Thymus (tissue), 11 donors: ENCODE measurements around the gene PCDHB13. TPM values are rescaled to one million over a fixed set of nuclear protein-coding genes. Genes with fewer than 3 reads are reported as not detected.
"Not testable (repeated sequence)": the region's sequence is repeated elsewhere in the genome, so short reads cannot be mapped to it uniquely, and the experiment has no call there.

Experiments
- DNase-seq, 9 donors: peaks; one replicate each; pipeline ENCODE4 v3.0.0-alpha.2; 2013; ENCODE audit warnings: low spot score in 9 of 9, low read depth in 6 of 9, missing footprints in 1 of 9
- H3K27ac ChIP-seq, 2 donors: one replicate each; pipeline ENCODE4 v1.5.1; 2013; ENCODE audit warnings: control low read depth in 1 of 2, low read depth in 1 of 2, low read length in 1 of 2, mild to moderate bottlenecking in 1 of 2, moderate library complexity in 1 of 2
- H3K27me3 ChIP-seq, 2 donors: one replicate each; pipeline ENCODE4 v1.5.1; 2013; ENCODE audit warnings: low read length in 1 of 2; ENCODE audit not compliant: control insufficient read depth in 2 of 2, insufficient read depth in 1 of 2
- H3K36me3 ChIP-seq, 2 donors: one replicate each; pipeline ENCODE4 v1.5.1; 2013; ENCODE audit warnings: low read length in 1 of 2, mild to moderate bottlenecking in 1 of 2, moderate library complexity in 1 of 2; ENCODE audit not compliant: control insufficient read depth in 2 of 2, insufficient read depth in 2 of 2
- H3K4me1 ChIP-seq, 2 donors: one replicate each; pipeline ENCODE4 v1.5.1; 2013; ENCODE audit warnings: low read length in 2 of 2; ENCODE audit not compliant: control insufficient read depth in 2 of 2, insufficient read depth in 2 of 2
- H3K4me3 ChIP-seq, 2 donors: one replicate each; pipeline ENCODE4 v1.5.1; 2013; ENCODE audit warnings: low read length in 2 of 2, control low read depth in 1 of 2, mild to moderate bottlenecking in 1 of 2
- H3K9me3 ChIP-seq, 2 donors: one replicate each; pipeline ENCODE4 v1.5.1; 2013; ENCODE audit warnings: low read length in 1 of 2, mild to moderate bottlenecking in 1 of 2; ENCODE audit not compliant: control insufficient read depth in 2 of 2, insufficient read depth in 1 of 2
- WGBS: extraction: QIAGEN DNeasy Blood & Tissue Kit; methylation state at CpG from one replicate; pipeline ENCODE4 v1.1.7; 2013; 5-methylcytosine and 5-hydroxymethylcytosine counted together
- polyA plus RNA-seq: library from polyadenylated mRNA; stranded (reverse); fragments of 200-250 nt; gene quantifications from one replicate; pipeline ENCODE4 v1.2.3, GENCODE V29; 2013
- total RNA-seq: library from RNA; stranded (reverse); fragments of 120-200 nt; gene quantifications from one replicate; pipeline ENCODE4 v1.2.4, GENCODE V29; 2013
- donor health status: healthy.

Gene PCDHB13
- total and polyA plus RNA-seq, 2 donors, result 0.14 to 0.27 TPM

GRCh38 chr5:141199359-141200235, 14.1 kb upstream of the PCDHB13 start, which contains the start of gene PCDHB11:
TSS of gene PCDHB11 (plus strand) at chr5:141199627. CDS start at chr5:141199775, 148 bp downstream.
- no peak for DNase-seq
- H3K36me3 ChIP-seq, result no peaks in the 10 kb centered on the region
- H3K9me3 ChIP-seq, result peaks cover 0 to 4% of the 10 kb centered on the region in 2 donors
- no peak within 1 kb of the TSS for H3K4me3 ChIP-seq
- H3K27ac ChIP-seq, result no peak within 1 kb of the TSS
- WGBS, result 43% methylated on average over 21 of the region's 21 CpGs
- no peaks in the 10 kb centered on the region for H3K4me1 ChIP-seq
- H3K27me3 ChIP-seq, result peaks cover 0 to 19% of the 10 kb centered on the region in 2 donors

DNA sequence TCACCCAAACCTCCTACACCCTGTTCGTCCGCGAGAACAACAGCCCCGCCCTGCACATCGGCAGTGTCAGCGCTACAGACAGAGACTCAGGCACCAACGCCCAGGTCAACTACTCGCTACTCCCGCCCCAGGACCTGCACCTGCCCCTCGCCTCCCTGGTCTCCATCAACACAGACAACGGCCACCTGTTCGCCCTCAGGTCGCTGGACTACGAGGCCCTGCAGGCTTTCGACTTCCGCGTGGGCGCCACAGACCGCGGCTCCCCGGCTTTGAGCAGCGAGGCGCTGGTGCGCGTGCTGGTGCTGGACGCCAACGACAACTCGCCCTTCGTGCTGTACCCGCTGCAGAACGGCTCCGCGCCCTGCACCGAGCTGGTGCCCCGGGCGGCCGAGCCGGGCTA, 12.6 kb upstream of the PCDHB13 start:
- H3K27me3 ChIP-seq, result peaks cover 0 to 18% of the 10 kb centered on the region in 2 donors
- H3K4me3 ChIP-seq, H3K9me3 ChIP-seq, H3K4me1 ChIP-seq, H3K36me3 ChIP-seq, DNase-seq, H3K27ac ChIP-seq: not testable (repeated sequence)
- 37% methylated on average over 26 of the region's 38 CpGs for WGBS

- not testable (repeated sequence) for DNase-seq, H3K27ac ChIP-seq, H3K9me3 ChIP-seq, H3K4me1 ChIP-seq, H3K4me3 ChIP-seq, H3K36me3 ChIP-seq
- peaks cover 0 to 18% of the 10 kb centered on the region in 2 donors for H3K27me3 ChIP-seq
- WGBS, result 41% methylated on average over 28 of the region's 35 CpGs
These were observed 12.1 kb upstream of the PCDHB13 start for GRCh38 chr5:141201646-141202045.

DNA sequence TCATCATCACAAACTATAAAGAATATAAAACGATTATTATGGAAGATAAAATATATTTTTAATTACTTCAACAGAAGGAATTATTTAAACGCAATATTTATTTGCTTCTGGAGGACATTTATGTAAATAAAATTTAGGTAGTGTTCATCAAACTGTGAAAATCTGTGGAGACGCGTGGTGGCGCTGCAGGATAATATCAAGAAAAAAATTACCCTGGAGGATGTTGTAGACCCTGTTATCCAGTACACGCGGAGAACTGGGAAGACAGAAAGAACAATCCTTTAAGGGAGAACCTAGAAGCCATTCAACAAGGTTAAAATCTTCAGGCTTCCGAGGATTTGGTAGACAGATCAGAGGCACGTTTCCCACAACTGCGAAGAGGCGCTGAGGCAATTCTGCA, 5.2 kb upstream of the PCDHB13 start, which contains the start of gene PCDHB12:
TSS of gene PCDHB12 (plus strand) at position 242 of the 400 bp plus-strand sequence. CDS start 189 bp downstream, outside the sequence.
- peaks cover 0 to 4% of the 10 kb centered on the region in 2 donors for H3K9me3 ChIP-seq
- H3K27ac ChIP-seq, result no peak within 1 kb of the TSS
- WGBS, result 20% methylated on average over 11 of the region's 11 CpGs
- no peak within 1 kb of the TSS for H3K4me3 ChIP-seq
- peaks cover 0 to 21% of the 10 kb centered on the region in 2 donors for H3K27me3 ChIP-seq
- H3K36me3 ChIP-seq, result no peaks in the 10 kb centered on the region
- no peaks in the 10 kb centered on the region for H3K4me1 ChIP-seq
- DNase-seq, result no peak

- H3K9me3 ChIP-seq, H3K36me3 ChIP-seq, DNase-seq, H3K27ac ChIP-seq, H3K4me3 ChIP-seq, H3K4me1 ChIP-seq: not testable (repeated sequence)
- 47% methylated on average over 39 of the region's 39 CpGs for WGBS
- H3K27me3 ChIP-seq, result peaks cover 0 to 33% of the 10 kb centered on the region in 2 donors
These were observed 3.4 kb upstream of the PCDHB13 start for GRCh38 chr5:141210281-141210680.

- not testable (repeated sequence) for H3K36me3 ChIP-seq, DNase-seq, H3K4me3 ChIP-seq, H3K9me3 ChIP-seq, H3K27ac ChIP-seq, H3K4me1 ChIP-seq
- WGBS, result 39% methylated on average over 21 of the region's 27 CpGs
- peaks cover 0 to 36% of the 10 kb centered on the region in 2 donors for H3K27me3 ChIP-seq
These were observed 2.9 kb upstream of the PCDHB13 start for GRCh38 chr5:141210849-141211248.

- peaks cover 0 to 35% of the 10 kb centered on the region in 2 donors for H3K27me3 ChIP-seq
- DNase-seq, H3K4me1 ChIP-seq, H3K27ac ChIP-seq, H3K9me3 ChIP-seq, H3K36me3 ChIP-seq, H3K4me3 ChIP-seq: not testable (repeated sequence)
- 61% methylated on average over 10 of the region's 12 CpGs for WGBS
These were observed 864 bp downstream of the PCDHB13 start for GRCh38 chr5:141214583-141214982.

GRCh38 chr5:141215504-141215903, 1.8 kb downstream of the PCDHB13 start:
- not testable (repeated sequence) for H3K4me3 ChIP-seq, H3K27ac ChIP-seq, DNase-seq, H3K9me3 ChIP-seq, H3K36me3 ChIP-seq, H3K4me1 ChIP-seq
- peaks cover 0 to 28% of the 10 kb centered on the region in 2 donors for H3K27me3 ChIP-seq
- 52% methylated on average over 35 of the region's 40 CpGs for WGBS

- not testable (repeated sequence) for H3K27ac ChIP-seq, H3K4me1 ChIP-seq, H3K36me3 ChIP-seq, DNase-seq, H3K9me3 ChIP-seq, H3K4me3 ChIP-seq
- peaks cover 0 to 24% of the 10 kb centered on the region in 2 donors for H3K27me3 ChIP-seq
- 41% methylated on average over 18 of the region's 26 CpGs for WGBS
These were observed 2.3 kb downstream of the PCDHB13 start for GRCh38 chr5:141216035-141216434.
